Heart left ventricle (tissue), 16 donors: Measurements from ENCODE around the gene STN1. TPM values are rescaled to one million over a fixed set of nuclear protein-coding genes. Genes with fewer than 3 reads are reported as not detected.

Experiments
- ATAC-seq, 4 donors: fragments of 200-7000 bp; cut with Tn5 transposase; one replicate each; pipeline ENCODE4 v1.9.1; 2020 to 2022; ENCODE audit warnings: moderate library complexity in 4 of 4, mild to moderate bottlenecking in 3 of 4, moderate number of reproducible peaks in 1 of 4
- DNase-seq, 5 donors: peaks; one replicate each; pipeline ENCODE4 v3.0.0-alpha.2; 2020
- H3K27ac ChIP-seq, 12 donors: fragments of 200-600 bp; sonication (generic) in 4 of 12; one replicate each; pipeline versions ENCODE4 v1.5.0 to v1.8.0; 2016 to 2022; ENCODE audit warnings: mild to moderate bottlenecking in 2 of 12
- H3K27me3 ChIP-seq, 9 donors: fragments of 200-600 bp; sonication (generic) in 2 of 9; one replicate each; pipeline versions ENCODE4 v1.5.1 to v1.8.0; 2016 to 2022; ENCODE audit warnings: mild to moderate bottlenecking in 3 of 9
- H3K36me3 ChIP-seq, 9 donors: fragments of 200-600 bp; sonication (generic) in 2 of 9; one replicate each; pipeline versions ENCODE4 v1.5.0 to v1.8.0; 2018 to 2022; ENCODE audit warnings: mild to moderate bottlenecking in 2 of 9
- H3K4me1 ChIP-seq, 12 donors: fragments of 200-600 bp; sonication (generic) in 4 of 12; one replicate each; pipeline versions ENCODE4 v1.5.0 to v1.8.0; 2016 to 2022; ENCODE audit warnings: mild to moderate bottlenecking in 3 of 12
- H3K4me3 ChIP-seq, 12 donors: fragments of 200-600 bp; sonication (generic) in 4 of 12; one replicate each; pipeline versions ENCODE4 v1.5.0 to v1.8.0; 2017 to 2022; ENCODE audit warnings: mild to moderate bottlenecking in 9 of 12, moderate library complexity in 4 of 12
- H3K9me3 ChIP-seq, 12 donors: fragments of 200-600 bp; sonication (generic) in 4 of 12; one replicate each; pipeline versions ENCODE4 v1.5.0 to v1.8.0; 2016 to 2022; ENCODE audit warnings: mild to moderate bottlenecking in 1 of 12
- POLR2A ChIP-seq, 2 donors: fragments of 450-650 bp; IDR thresholded peaks; one replicate each; pipeline ENCODE4 v1.6.1; 2017; ENCODE audit warnings: antibody characterized with exemption in 2 of 2, mild to moderate bottlenecking in 2 of 2, moderate library complexity in 2 of 2
- WGBS, 4 donors: extraction: QIAGEN DNeasy Blood & Tissue Kit in 2 of 4; methylation state at CpG; one replicate each; pipeline versions ENCODE4 v1.1.5 to v1.1.7; 2013 to 2018; 5-methylcytosine and 5-hydroxymethylcytosine counted together
- intact Hi-C, 10 donors: fragments of 100-400 bp; cut with DNase I; formaldehyde crosslinking; loops; one replicate each; pipeline versions ENCODE4 v1.11.1 to v1.14.2; 2022
- polyA plus RNA-seq, 2 donors: library from polyadenylated mRNA; stranded (reverse); fragments of 200-250 nt; gene quantifications; one replicate each; pipeline ENCODE4 v1.2.3, GENCODE V29; 2013
- total RNA-seq, 9 donors: library from RNA; depleted of rRNA in 2 of 9; stranded (reverse); fragments of >200 nt in 2 of 9; fragmentation: NEBNext Ultra II Directional in 3 of 9; extraction: Animal tissue kit (Norgen Biotek cat#: 25700) in 3 of 9; gene quantifications; one replicate each; pipeline versions ENCODE4 v1.1.0 to v1.2.4, GENCODE V29; 2016 to 2023
- TF ChIP-seq, protein P1 (sequence below), 12 donors: fragments of 200-600 bp; sonication (generic) in 4 of 12; IDR thresholded peaks; one replicate each; pipeline versions ENCODE4 v1.5.0 to v1.8.0; 2018 to 2022; ENCODE audit warnings: antibody characterized with exemption in 12 of 12, mild to moderate bottlenecking in 5 of 12
- donor health status: ischemic (EF 13 %, LVEDD 7.1; RV severe dilation, severe dysfunction).
- donor health status: healthy with polysubstance abuse.
- donor health status: DM: no; HTN: yes; CAD: no.
- donor health status: DM: no; HTN: no; CAD: no.
- donor health status: ischemic (EF 25% LVEDD 6.9; RV normal size, moderate dysfunction).
- donor health status: ischemic (EF 25% LVEDD 5.7; RV mildly dilated, moderate dysfunction).
- donor health status: healthy.
- donor health status: DM: yes; HTN: yes; CAD: no.
- donor health status: ischemic (EF 35%, LVEDD 5.7; RV mildly dilated, moderate dysfunction).
- donor health status: nonischemic (EF 11% LVEDD 7.7; RV severe dilation, severe dysfunction).
- donor health status: DM: yes; HTN: yes; CAD: no.
- donor health status: PGD.
- donor health status: ischemic (EF 29% LVEDD 5.4; RV normal size, mild dysfunction).
- donor health status: nonischemic (EF 23%, LVEDD 6.1; RV moderate dilation, normal function).

Gene STN1
- total and polyA plus RNA-seq, 11 donors = 23.1 to 53.1 (median 32.7) TPM

DNA sequence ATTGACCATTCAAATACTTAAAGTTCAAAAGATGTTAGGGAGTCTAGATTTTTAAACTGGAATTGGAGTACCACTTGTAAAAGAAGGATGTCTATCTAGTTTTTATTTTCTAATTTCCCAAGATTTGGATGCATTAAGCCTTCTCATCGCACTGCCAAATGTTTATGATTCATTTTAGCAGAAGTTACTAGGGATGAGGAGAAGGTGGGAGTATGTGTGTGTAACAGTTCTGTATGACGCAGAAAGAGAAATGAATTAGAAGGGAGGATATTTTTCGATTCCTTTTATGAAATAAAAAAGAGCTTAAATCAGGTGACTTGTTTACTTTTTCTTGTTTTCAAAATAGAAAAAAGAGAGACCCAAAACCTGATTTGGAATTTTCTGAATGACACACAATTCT, 42.1 kb upstream of the STN1 start:
- intact Hi-C loops = loop anchor here in 2 of 10 donors (5.0 to 10.0 kb wide), 2 partner anchors 38 to 165 kb away; partner anchors contain the start of gene SFR1 (in 1 of the 2)

DNA sequence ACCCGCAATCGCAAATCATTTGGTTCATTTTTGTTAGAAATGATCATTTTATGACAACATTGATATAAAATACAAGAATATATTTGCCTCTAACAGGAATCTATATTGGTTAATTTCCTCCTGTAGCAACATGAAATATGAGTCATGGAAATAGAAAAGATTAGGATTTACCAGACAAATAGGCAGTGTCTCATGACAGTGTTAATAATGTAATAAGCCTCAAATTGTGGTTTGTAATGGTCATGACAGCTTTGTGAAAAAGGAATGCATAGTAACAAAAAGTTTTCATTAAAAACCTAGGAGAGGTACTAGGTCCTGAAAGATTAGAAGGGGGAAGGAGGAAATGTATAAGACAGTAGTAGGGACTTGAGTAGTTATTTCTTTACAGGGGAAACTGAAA, 41.0 kb upstream of the STN1 start:
- DNase-seq (no peak), ATAC-seq (no peak)
- H3K4me3 ChIP-seq = no peak overlapping the region
- no peaks in the 10 kb centered on the region for H3K4me1 ChIP-seq
- peaks cover 0 to 12% (median 0%) of the 10 kb centered on the region in 12 donors for H3K9me3 ChIP-seq
- intact Hi-C loops = loop anchor here in 1 of 10 donors (5.0 kb wide), 1 partner anchor 37 kb away; no protein-coding TSS in a partner anchor
- WGBS, 4 donors = 94 to 97% (median 96%) methylated on average over 2 of the region's 2 CpGs
- H3K27me3 ChIP-seq = no peaks in the 10 kb centered on the region
- H3K27ac ChIP-seq = no peak overlapping the region
- TF ChIP-seq POLR2A (IDR thresholded peaks at IDR 0.05) = no peak
- TF ChIP-seq, protein P1, sequence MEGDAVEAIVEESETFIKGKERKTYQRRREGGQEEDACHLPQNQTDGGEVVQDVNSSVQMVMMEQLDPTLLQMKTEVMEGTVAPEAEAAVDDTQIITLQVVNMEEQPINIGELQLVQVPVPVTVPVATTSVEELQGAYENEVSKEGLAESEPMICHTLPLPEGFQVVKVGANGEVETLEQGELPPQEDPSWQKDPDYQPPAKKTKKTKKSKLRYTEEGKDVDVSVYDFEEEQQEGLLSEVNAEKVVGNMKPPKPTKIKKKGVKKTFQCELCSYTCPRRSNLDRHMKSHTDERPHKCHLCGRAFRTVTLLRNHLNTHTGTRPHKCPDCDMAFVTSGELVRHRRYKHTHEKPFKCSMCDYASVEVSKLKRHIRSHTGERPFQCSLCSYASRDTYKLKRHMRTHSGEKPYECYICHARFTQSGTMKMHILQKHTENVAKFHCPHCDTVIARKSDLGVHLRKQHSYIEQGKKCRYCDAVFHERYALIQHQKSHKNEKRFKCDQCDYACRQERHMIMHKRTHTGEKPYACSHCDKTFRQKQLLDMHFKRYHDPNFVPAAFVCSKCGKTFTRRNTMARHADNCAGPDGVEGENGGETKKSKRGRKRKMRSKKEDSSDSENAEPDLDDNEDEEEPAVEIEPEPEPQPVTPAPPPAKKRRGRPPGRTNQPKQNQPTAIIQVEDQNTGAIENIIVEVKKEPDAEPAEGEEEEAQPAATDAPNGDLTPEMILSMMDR (IDR thresholded peaks at IDR 0.05) = no peak
- H3K36me3 ChIP-seq = no peaks in the 10 kb centered on the region

More for the DNA sequence above, 42.1 kb upstream of the STN1 start:
- no peak overlapping the region for H3K27ac ChIP-seq
- ATAC-seq (no peak), DNase-seq (no peak)
- 75 to 80% (median 80%) methylated on average over 3 of the region's 3 CpGs for WGBS, 4 donors
- H3K4me1 ChIP-seq = no peaks in the 10 kb centered on the region
- H3K36me3 ChIP-seq = no peaks in the 10 kb centered on the region
- peaks cover 0 to 2% (median 0%) of the 10 kb centered on the region in 12 donors for H3K9me3 ChIP-seq
- H3K4me3 ChIP-seq = no peak overlapping the region
- TF ChIP-seq, protein P1 (IDR thresholded peaks at IDR 0.05) = no peak
- no peak for TF ChIP-seq POLR2A (IDR thresholded peaks at IDR 0.05)
- no peaks in the 10 kb centered on the region for H3K27me3 ChIP-seq

DNA sequence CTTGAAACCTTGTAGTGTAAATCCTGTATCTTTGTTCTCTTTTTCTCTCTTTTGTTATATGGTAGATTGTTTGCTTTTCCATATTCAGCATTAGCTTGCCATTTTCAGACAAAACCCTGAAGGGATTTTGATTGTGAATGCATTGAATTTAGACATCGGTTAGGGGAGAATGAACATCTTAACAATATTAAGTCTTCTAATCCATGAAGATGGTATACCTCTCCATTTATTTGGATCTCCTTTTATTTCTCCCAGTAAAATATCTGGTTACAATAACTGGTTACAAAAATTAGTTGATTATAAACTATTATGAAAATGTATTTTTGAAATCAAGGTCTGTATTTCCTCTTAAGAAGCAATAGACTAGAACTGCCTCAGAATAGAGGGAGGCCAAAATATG, 36.6 kb upstream of the STN1 start:
- TF ChIP-seq, protein P1 (IDR thresholded peaks at IDR 0.05) = no peak
- no peak for TF ChIP-seq POLR2A (IDR thresholded peaks at IDR 0.05)
- ATAC-seq (no peak), DNase-seq (no peak)
- H3K36me3 ChIP-seq = no peaks in the 10 kb centered on the region
- no peaks in the 10 kb centered on the region for H3K27me3 ChIP-seq
- no peaks in the 10 kb centered on the region for H3K4me1 ChIP-seq
- H3K27ac ChIP-seq = no peak overlapping the region
- H3K9me3 ChIP-seq = peaks cover 0 to 12% (median 0%) of the 10 kb centered on the region in 12 donors
- no peak overlapping the region for H3K4me3 ChIP-seq
- intact Hi-C loops = no loop called here
- 49 to 100% (median 97%) methylated on average over 1 of the region's 1 CpG for WGBS, 4 donors

DNA sequence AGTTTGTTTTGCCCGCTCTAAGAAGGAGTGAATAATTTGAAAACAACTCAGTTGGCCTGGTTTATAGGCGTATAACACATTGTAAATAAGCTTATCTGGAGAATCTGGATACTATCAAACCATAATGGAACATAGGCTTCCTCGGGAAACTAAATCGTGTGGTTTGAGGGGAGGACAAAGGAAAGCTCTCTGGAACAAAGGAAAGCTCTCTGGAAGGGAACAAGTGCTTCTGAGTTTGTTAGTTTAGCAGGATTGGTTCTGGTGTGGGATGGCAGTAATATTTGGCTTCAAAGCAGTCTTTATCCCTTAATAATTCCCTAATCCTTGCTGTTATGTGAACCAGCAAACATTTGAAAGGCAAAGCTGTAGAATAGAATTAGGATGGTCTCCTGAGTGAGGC, 34.0 kb upstream of the STN1 start:
- Histone ChIP-seq H3K9me3 (peaks cover 0 to 12% (median 0%) of the 10 kb centered on the region in 12 donors), H3K36me3 (no peaks in the 10 kb centered on the region), H3K27ac (no peak overlapping the region), H3K27me3 (no peaks in the 10 kb centered on the region), H3K4me1 (no peaks in the 10 kb centered on the region), H3K4me3 (no peak overlapping the region)
- DNase-seq (no peak), ATAC-seq (no peak)
- intact Hi-C loops = no loop called here
- 77 to 82% (median 82%) methylated on average over 4 of the region's 4 CpGs for WGBS, 4 donors
- TF ChIP-seq, protein P1 (IDR thresholded peaks at IDR 0.05) = no peak
- TF ChIP-seq POLR2A (IDR thresholded peaks at IDR 0.05) = no peak
